GM19467 (cell line): Measurements from ENCODE around the gene IL17REL.
"Not testable (repeated sequence)": the region's sequence is repeated elsewhere in the genome, so short reads cannot be mapped to it uniquely, and the experiment has no call there.

Experiments used
- ATAC-seq: cut with Tn5 transposase; IDR thresholded peaks from one replicate; pipeline ENCODE4 v1.9.1; 2021; ENCODE audit warnings: mild to moderate bottlenecking, moderate library complexity; ENCODE audit not compliant: unreplicated experiment

IL17REL gene

DNA sequence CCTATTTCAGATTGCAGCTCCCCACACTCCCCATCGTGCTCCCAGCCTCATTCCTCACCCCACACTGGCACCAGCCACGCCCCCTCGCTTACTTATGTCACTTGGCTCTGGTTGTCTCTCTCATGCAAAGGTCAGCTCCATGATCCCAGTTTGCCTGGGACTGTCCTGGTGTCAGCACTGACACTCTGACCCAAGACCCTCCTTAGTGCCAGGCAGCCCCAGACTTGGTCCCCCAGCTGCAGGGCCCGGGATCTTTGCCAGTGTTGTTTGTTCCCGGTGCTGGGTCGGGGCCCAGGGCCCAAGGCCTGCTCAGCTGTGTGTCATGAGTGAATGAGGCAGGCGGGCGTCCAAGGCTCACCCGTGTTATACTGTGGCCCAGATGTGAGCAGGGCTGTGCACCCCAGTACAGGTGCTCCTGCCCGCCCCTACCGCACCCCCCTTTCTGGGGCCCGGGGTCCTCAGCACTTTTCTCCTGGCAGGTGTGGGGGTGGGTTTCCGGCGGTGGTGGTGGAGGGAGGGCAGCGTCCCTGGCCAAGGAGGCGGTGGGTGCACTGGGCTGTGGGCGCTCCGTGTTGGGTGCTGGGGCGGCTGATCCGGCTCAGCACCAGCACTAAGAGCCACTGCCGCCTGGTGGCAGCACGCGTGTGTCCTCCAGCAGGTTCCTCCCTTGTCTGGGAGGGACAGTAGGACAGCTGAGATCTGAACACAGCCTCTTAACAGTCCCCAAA lies 19.5 kb downstream of the IL17REL start:
- ATAC-seq, result no peak

DNA sequence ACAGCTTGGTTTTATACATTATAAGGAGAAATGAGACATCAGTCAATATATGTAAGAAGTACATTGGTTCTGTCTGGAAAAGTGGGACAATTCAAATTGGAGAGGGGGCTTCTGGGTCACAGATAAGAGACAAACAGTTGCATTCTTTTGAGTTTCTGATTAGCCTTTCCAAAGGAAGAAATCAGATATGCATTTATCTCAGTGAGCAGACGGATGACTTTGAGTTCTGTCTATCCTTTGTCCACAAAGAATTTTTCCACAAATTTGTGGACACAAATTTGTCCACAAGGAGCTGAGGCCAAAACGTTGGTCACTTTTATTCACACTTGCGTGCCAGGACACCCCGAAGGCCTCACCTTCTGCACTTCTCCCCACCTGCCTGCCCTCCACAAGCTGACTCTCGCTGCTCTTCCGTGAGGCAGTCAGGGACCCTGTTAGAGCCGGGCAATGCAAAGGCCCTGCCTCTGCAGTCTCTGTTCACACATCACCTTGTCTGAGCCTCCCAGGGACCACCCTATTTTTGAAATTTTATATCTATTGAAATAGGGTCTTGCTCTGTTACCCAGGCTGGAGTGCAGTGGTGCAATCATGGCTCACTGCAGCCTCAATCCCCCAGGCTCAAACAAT lies 20.5 kb downstream of the IL17REL start:
- ATAC-seq, result no peak

DNA sequence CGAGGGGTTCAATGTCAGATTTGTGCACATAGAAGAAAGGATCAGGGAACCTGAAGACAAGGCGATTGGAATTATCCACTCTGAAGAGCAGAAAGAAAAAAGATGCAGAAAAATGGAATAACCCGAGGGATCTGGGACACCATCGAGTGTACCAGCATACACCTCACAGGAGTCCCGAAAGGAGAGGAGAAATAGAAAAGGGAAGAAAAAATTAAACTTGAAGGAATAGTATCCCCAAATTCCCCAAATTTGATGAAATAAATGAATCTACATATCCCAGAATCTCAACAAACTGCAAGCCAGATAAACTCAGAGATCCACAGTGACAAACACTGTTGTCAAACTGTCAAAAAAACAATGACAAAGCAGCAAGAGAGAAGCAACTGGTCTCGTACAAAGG lies 21.4 kb downstream of the IL17REL start:
- ATAC-seq, result no peak

DNA sequence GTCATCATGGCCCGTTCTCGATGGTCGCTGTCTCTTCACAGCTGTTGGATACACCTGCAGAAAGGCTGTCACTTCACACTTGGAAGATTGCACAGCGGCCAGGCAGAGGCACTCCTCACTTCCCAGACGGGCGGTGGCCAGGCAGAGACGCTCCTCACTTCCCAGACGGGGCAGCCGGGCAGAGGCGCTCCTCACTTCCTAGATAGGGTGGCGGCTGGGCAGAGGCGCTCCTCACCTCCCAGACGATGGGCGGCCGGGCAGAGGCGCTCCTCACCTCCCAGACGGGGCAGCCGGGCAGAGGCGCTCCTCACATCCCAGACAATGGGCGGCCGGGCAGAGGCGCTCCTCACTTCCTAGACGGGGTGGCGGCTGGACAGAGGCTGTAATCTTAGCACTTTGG lies 22.7 kb downstream of the IL17REL start:
- ATAC-seq, result not testable (repeated sequence)

DNA sequence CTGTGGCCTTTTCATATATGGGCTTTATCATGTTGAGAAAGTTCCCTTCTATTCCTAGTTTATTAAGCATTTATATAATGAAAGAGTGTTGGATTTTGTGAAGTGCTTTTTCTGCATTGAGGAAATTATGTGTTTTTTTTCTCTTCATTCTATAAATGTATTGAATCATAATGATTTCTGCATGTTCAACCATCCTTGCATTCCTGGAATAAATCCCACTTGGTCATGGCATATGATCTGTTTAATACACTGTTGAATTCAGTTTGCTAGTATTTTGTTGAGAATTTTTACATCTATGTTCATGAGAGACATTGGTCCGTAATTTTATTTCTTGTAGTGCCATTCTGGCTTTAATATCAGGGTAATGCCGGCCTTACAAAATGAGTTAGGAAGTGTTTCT lies 26.2 kb downstream of the IL17REL start:
- no peak for ATAC-seq

DNA sequence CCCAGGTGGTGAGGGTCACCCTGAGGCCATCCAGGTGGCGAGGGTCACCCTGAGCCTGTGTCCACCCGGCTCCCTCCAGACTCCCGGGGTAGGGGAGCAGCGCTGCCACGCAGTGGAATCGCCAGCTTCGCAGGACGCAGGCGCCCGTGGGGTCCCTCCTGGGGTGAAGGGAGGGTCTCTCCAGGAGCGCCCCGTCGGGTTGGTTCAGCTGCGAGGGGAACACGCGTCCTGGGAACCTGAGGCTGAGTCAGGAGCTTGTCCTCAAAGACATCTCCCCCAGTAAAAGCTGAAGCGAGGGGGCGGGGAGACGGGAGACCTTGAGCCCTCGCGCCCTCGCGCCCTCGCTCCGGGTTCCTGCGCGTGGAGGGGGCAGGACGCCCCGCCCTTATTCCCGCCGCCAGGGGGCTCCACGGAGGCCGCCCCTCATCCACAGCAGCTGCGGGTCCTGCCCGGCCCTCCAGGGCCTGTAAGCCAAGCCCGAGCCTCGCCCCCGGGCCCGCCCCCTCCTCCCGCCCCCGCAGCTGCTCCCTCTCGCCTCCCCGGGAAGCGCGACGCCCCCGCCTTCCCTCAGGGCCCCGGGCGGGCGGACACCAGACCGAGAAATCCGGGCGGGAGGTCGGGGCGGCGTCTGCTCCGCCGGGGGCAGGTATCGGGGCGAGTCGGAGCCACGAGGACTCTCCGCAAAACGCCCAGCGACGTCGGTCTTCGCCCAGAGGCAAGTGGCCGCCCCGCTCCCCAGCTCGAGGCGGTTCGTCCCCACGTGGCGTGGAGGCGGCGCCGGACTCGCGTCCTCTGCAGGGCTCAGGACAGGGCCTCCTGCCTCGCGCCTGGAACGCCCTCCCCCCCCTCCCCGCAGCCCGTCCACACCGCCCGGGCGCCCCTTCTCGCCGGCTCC lies 29.2 kb downstream of the IL17REL start:
- ATAC-seq, result no peak

DNA sequence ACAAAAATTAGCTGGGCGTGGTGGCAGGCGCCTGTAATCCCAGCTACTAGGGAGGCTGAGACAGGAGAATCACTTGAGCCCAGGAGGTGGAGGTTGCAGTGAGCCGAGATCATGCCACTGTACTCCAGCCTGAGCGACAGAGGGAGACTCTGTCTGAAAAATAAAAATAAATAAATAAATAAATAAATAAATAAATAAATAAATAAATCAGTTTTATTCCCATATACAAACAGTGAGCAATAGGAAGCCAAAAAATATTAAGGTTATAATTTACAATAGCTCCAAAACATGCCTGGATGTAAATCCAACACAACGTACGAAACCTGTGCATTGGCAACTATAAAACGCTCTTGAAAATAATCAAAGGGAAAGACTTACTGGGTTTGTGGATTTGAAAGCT lies 30.8 kb downstream of the IL17REL start:
- ATAC-seq, result not testable (repeated sequence)

DNA sequence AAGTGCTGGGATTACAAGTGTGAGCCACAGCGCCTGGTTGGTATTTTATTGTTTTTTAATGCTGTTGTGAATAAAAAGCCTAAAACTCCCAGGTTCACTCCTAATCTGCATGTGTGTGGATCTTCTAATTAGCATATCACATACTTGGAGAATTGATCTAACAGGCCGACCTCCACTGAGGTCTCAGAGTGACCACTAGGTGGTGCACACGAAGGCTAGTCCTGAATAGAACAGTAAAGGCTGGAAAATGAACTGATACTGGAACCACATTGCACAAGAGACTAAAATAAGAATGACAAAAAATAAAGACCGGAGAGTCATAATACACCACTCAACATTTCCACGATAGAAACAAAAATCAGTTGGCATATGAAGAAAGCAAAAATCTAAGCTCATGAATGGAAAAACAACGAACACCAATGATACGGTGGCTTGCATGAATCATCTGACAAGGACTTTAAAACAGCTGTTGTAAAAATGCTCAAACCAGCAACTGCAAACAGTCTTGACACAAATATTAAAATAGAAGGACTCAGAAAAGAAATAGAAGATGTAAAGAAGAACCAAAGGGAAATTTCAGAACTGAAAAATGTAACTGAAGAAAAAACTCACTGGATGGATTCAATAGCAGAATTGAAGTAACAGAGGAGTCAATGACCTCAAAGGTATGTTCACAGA lies 32.8 kb downstream of the IL17REL start:
- ATAC-seq, result no peak

DNA sequence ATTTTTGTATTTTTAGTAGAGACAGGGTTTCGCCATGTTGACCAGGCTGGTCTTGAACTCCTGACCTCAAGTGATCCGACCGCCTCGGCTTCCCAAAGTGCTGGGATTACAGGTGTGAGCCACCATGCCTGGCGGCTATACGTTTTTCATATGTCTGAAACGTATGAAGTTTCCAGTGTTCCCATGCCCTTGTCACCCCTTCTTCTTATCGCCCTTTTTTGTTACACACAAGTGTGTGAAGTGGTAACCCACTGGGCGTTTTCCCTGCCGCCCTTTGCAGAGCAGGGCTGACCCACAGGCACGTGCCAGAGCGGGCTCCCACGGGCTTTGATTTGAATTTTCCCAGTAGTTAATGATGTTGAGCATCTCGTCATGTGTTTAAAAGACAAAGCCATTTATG lies 35.0 kb downstream of the IL17REL start:
- no peak for ATAC-seq

DNA sequence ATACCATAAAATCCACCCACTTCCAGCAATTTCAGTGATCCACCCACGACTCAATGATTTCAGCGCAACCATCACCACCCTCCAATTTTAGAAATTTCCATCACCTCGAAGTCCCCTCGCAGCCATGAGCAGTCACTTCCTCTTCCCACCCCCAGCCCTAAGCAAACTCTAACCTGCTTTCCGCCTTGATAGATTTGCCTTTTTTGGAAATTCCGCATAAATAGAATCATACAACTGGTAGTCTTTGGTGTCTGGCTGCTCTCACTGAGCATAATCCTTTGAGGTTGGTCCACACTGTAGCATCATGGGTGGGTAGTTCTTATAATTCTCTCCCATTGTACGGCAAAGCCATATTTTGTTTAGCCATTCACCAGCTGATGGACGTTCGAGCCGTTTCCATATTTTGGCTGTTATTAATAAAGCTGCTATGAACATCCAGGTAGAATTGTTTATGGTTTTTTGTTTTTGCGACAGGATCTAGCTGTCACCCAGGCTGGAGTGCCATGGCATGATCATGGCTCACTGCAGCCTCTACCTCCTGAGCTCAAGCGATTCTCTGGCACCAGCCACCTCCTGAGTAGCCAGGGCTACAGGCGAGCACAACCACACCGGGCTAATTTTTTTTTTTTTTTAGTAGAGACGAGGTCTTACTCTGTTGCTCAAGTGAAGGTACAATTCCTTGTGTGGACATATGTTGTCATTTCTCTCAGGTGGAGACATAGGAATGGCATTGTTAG lies 36.0 kb downstream of the IL17REL start:
- no peak for ATAC-seq

DNA sequence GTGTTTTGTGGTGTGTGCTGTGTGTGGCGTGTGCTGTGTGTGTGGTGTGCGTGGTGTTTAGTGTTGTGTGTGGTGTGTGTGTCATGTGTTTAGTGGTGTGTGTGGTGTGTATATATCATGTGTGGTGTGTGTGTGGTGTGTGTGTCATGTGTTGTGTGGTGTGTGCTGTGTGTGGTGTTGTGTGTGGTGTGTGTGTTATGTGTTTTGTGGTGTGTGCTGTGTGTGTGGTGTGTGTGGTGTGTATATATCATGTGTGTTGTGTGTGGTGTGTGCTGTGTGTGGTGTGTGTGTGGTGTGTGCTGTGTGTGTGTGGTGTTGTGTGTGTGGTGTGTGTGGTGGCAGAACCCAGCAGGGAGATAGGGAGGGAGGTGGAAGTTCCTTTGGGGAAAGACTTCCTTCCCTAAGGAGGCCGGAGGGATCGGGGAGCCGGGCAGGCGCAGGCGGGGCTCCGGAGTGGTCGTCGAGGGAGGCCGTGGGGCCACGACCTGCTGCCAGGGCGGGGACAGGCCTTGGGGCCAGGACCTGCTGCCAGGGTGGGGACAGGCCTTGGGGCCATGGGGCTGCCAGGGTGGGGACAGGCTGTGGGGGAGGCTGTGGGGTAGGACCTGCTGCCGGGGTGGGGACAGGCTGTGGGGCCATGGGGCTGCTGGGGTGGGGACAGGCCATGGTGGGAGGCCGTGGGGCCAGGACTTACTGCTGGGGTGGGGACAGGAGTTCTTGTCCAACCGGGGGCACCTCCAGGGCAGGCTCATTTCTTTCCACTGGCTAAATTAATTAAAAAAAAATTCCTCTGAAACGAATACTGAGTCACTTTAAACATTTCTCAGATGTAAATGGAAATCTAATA lies 36.8 kb downstream of the IL17REL start:
- ATAC-seq, result no peak

DNA sequence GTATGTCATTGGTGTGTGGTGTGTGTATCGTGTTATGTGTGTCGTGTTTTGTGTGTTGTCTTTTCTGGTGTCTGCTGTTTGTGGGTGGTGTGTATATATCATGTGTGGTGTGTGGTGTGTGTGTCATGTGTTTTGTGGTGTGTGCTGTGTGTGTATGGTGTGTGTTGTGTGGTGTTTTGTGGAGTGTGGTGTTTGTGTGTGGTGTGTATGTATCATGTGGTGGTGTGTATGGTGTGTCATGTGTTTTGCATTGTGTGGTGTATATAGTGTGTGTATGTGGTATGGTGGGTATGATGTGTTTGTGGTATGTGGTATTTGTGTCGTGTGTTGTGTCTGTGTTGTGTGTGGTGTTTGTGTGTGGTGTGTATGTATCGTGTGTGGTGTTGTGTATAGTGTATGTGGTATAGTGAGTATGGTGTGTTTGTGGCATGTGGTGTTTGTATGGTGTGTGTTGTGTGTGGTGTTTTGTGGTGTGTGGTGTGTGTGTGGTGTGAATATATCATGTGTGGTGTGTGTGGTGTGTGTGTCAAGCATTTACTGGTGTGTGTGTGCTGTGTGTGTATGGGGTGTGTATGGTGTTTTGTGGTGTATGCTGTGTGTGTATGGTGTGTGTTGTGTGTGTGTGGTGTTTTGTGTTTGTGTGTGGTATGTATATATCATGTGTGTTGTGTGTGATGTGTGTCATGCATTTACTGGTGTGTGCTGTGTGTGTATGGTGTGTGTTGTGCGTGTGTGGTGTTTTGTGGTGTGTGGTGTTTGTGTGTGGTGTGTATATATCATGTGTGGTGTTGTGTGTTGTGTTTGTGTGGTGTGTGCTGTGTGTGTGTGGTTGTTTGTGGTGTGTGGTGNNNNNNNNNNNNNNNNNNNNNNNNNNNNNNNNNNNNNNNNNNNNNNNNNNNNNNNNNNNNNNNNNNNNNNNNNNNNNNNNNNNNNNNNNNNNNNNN lies 39.3 kb downstream of the IL17REL start:
- ATAC-seq, result no peak

DNA sequence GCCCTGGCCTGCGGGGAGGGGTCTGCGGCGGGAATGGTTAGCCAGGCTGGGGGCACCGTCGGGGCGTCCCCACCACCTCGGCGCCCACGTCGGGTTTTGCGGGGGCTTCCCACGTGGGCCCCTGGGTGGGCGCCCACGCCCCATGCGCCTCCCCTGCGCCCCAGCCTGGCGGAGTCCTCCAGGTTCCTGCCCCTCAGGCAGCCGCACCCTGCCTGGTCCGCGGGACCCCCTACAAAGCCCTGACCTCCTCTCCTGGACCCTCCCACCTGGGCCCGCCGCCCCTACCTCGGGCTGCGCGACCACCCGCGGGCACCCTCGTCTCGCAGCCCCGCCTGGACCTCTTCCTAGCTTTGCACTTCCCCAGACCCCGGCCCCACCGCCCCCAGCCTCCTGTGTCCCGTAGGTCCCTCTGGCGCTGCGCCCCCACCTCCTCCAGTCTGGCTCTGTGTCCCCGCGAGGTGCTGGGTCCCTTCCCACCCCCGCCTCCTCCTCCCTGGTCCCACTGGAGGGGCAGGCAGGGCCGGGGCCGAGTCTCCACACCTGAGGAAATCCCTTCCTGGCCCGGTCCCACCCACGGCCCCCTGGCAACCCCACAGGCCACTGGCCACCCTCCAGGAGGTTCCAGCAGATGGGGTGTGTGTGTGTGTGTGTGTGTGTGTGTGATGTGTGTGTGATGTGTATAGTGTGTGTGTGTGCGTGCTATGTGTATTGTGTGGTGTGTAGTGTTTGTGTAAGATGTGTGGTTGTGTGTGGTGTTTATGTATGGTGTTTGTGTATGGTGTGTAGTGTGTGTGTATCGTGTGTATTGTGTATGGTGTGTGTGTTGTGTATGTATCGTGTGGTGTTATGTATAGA lies 40.2 kb downstream of the IL17REL start:
- ATAC-seq, result no peak

DNA sequence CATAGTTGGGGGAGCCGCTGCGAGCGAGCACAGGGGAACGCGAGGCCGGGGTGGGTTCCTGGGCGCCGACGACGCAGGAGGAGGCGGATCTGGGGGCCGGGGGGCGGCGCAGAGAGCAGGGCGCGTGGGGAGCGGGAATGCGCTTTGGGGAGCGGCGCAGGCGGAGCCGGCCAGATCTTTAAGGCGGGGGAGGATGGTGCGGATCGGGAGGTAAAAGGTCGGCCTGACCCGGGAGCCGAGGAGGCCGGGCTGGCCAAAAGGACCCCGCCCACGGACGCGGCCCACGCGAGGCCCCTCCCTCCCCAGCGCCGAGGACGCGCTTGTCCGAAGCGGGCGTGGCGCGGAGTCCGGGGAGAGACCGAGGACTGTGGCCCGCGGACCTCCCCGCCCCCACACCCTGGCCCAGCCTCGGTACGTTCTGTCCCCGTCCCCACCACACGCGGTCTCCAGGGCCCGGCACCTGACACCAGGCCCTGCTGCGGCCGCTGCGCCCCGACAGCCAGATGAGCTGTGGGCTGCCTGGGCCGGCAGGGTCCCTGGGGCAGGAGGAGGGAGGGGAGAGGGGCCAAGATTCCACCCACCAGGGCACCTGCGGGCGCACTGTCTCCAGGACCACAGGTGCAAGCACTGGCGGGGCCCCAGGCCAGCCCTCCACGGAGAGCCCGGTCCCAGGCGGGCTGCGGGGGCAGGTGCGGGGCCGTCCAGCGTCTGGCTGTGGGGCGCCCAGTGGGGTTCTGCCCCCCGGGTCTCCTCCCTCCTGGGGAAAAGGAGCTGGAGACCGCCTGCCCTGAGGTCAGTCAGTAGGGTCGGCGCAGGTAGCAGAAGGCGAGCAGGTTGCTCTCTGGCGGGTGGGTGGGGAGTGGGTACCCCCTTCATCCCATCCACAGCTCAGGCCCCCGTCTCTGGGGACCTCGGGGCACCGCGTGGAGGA lies 41.1 kb downstream of the IL17REL start:
- peak; percentile 14 for ATAC-seq

DNA sequence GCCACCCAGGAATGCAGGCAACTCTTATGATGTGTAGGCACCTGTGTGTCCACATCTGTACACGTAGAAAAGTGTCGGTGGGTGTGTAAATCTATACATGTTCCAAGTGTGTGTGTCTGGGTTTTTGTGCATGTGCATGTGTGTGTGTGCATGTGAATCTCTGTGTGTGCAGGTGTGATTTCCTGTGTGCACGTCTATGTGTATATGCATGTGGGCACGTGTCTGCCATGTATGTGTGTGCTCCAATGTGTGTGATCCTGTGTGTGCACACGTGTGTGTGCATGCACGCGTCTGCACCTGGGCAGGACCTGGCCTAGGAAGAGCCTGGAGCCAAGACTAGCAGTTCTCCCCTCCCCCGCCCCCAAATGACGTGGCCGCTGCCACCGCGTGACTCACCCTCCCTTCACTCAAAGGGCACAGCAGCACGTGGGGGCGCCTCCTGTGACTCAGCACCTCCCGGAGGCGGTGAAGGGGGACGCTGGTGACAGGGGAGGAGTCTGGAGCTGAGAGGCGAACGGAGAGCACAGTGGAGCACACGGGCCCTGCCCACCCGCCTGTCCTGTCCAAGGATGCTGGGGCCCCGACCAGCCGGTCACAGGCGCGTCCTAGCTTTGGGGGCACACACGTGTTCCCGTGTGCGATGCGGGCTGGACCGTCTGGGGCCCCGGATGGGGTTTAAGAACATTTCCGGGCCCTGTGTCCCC lies 41.9 kb downstream of the IL17REL start:
- ATAC-seq, result peak; percentile 36
